GM23338 (cell line): ENCODE measurements around the gene PPP2R5A.

Source experiments
- CREB1 ChIP-seq: fragments of 250-450 bp; sonication (Bioruptor Pico); IDR thresholded peaks from 2 replicates; pipeline ENCODE4 v1.5.0; 2020; ENCODE audit warnings: low read depth, mild to moderate bottlenecking, moderate library complexity
- EZH2 ChIP-seq: fragments of 200-600 bp; sonication (generic); IDR thresholded peaks from one replicate; pipeline ENCODE4 v1.8.0; 2017; ENCODE audit warnings: antibody characterized with exemption, mild to moderate bottlenecking, low read depth; ENCODE audit not compliant: unreplicated experiment
- EZH2phosphoT487 ChIP-seq: fragments of 200-600 bp; sonication (generic); IDR thresholded peaks from one replicate; pipeline ENCODE4 v1.8.1; 2018; ENCODE audit warnings: antibody characterized with exemption; ENCODE audit not compliant: unreplicated experiment
- JUNB ChIP-seq: IDR thresholded peaks from one replicate; pipeline ENCODE4 v1.6.1; 2016; ENCODE audit warnings: antibody characterized with exemption; ENCODE audit not compliant: unreplicated experiment
- NANOG ChIP-seq: IDR thresholded peaks from 2 replicates; pipeline ENCODE4 v1.6.1; 2016; ENCODE audit warnings: antibody characterized with exemption, borderline replicate concordance
- POLR2AphosphoS5 ChIP-seq: IDR thresholded peaks from 2 replicates; pipeline ENCODE4 v1.6.1; 2016; ENCODE audit warnings: antibody characterized with exemption, low read depth
- STAT1 ChIP-seq: IDR thresholded peaks from one replicate; pipeline ENCODE4 v1.6.1; 2016; ENCODE audit warnings: antibody characterized with exemption; ENCODE audit not compliant: unreplicated experiment
- ZNF331 ChIP-seq: fragments of 250-450 bp; sonication (Bioruptor Pico); IDR thresholded peaks from 2 replicates; pipeline ENCODE4 v1.5.0; 2020; ENCODE audit warnings: low read depth, mild to moderate bottlenecking, moderate library complexity
- TF ChIP-seq, protein P1 (sequence below), 2 experiments: fragments of 200-600 bp in 1 of 2; sonication (generic) in 1 of 2; conservative IDR thresholded peaks; 2 replicates each; pipeline versions ENCODE4 v1.5.1 to v1.6.1; 2016 to 2017; ENCODE audit warnings: antibody characterized with exemption in 2 of 2, low read depth in 2 of 2, mild to moderate bottlenecking in 2 of 2, moderate library complexity in 1 of 2
- TF ChIP-seq, protein P2 (sequence below): IDR thresholded peaks from one replicate; pipeline ENCODE4 v1.6.1; 2018; ENCODE audit warnings: antibody characterized with exemption; ENCODE audit not compliant: unreplicated experiment
- TF ChIP-seq, protein P3 (sequence below): IDR thresholded peaks from 2 replicates; pipeline ENCODE4 v1.6.1; 2016; ENCODE audit warnings: antibody characterized with exemption

DNA sequence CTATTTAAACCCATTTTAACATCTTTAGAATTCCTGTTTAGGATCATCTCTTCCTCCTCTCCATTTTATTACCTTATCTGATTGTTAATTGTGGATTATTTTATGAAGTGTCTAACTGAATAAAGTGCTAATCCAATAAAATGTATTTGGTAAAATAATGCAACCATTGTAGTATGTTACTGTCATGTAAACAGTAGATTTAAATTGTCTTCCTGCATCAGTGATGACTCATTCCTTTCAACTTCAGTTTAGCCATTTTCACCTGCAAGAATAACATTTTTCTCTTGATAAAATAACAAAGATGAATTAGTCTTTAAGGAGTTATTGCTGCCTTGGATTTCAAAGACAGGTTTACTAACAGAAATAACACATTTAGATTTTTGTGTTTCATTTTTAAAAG lies 5.4 kb downstream of the PPP2R5A start:
- TF ChIP-seq EZH2 (no peak), CREB1 (no peak), STAT1 (no peak), POLR2AphosphoS5 (no peak), EZH2phosphoT487 (no peak), ZNF331 (CRISPR knock-in tag) (no peak), JUNB (no peak), NANOG (no peak)
- TF ChIP-seq, protein P1, sequence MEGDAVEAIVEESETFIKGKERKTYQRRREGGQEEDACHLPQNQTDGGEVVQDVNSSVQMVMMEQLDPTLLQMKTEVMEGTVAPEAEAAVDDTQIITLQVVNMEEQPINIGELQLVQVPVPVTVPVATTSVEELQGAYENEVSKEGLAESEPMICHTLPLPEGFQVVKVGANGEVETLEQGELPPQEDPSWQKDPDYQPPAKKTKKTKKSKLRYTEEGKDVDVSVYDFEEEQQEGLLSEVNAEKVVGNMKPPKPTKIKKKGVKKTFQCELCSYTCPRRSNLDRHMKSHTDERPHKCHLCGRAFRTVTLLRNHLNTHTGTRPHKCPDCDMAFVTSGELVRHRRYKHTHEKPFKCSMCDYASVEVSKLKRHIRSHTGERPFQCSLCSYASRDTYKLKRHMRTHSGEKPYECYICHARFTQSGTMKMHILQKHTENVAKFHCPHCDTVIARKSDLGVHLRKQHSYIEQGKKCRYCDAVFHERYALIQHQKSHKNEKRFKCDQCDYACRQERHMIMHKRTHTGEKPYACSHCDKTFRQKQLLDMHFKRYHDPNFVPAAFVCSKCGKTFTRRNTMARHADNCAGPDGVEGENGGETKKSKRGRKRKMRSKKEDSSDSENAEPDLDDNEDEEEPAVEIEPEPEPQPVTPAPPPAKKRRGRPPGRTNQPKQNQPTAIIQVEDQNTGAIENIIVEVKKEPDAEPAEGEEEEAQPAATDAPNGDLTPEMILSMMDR (conservative IDR thresholded peaks at IDR 0.05; ENCODE audit: low read depth in 2 of 2), result no peak
- TF ChIP-seq, protein P2, sequence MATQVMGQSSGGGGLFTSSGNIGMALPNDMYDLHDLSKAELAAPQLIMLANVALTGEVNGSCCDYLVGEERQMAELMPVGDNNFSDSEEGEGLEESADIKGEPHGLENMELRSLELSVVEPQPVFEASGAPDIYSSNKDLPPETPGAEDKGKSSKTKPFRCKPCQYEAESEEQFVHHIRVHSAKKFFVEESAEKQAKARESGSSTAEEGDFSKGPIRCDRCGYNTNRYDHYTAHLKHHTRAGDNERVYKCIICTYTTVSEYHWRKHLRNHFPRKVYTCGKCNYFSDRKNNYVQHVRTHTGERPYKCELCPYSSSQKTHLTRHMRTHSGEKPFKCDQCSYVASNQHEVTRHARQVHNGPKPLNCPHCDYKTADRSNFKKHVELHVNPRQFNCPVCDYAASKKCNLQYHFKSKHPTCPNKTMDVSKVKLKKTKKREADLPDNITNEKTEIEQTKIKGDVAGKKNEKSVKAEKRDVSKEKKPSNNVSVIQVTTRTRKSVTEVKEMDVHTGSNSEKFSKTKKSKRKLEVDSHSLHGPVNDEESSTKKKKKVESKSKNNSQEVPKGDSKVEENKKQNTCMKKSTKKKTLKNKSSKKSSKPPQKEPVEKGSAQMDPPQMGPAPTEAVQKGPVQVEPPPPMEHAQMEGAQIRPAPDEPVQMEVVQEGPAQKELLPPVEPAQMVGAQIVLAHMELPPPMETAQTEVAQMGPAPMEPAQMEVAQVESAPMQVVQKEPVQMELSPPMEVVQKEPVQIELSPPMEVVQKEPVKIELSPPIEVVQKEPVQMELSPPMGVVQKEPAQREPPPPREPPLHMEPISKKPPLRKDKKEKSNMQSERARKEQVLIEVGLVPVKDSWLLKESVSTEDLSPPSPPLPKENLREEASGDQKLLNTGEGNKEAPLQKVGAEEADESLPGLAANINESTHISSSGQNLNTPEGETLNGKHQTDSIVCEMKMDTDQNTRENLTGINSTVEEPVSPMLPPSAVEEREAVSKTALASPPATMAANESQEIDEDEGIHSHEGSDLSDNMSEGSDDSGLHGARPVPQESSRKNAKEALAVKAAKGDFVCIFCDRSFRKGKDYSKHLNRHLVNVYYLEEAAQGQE, result no peak
- TF ChIP-seq, protein P3, sequence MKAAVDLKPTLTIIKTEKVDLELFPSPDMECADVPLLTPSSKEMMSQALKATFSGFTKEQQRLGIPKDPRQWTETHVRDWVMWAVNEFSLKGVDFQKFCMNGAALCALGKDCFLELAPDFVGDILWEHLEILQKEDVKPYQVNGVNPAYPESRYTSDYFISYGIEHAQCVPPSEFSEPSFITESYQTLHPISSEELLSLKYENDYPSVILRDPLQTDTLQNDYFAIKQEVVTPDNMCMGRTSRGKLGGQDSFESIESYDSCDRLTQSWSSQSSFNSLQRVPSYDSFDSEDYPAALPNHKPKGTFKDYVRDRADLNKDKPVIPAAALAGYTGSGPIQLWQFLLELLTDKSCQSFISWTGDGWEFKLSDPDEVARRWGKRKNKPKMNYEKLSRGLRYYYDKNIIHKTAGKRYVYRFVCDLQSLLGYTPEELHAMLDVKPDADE, result no peak
